Thoracic aorta (tissue), 2 donors: ENCODE results near the gene CRCP. TPM values are rescaled to one million over a fixed set of nuclear protein-coding genes. Genes with fewer than 3 reads are reported as not detected.
"Not testable (repeated sequence)": the region's sequence is repeated elsewhere in the genome, so short reads cannot be mapped to it uniquely, and the experiment has no call there.

Experiments
- ATAC-seq: fragments of 150-250 bp; one replicate; pipeline ENCODE4 v1.8.0; 2017; ENCODE audit warnings: low read depth; ENCODE audit not compliant: insufficient number of reproducible peaks, low FRiP score
- DNase-seq: peaks from one replicate; pipeline ENCODE4 v3.0.0-alpha.2; 2020; ENCODE audit warnings: low spot score
- H3K27ac ChIP-seq, 2 donors: fragments of 200-600 bp; sonication (generic); 1 replicate in 1 of 2; 2 replicates in 1 of 2; pipeline ENCODE4 v1.5.1; 2016; ENCODE audit warnings: mild to moderate bottlenecking in 2 of 2, moderate library complexity in 2 of 2
- H3K27me3 ChIP-seq: fragments of 200-600 bp; sonication (generic); replicated peaks from 2 replicates; pipeline ENCODE4 v1.6.0; 2016; ENCODE audit warnings: mild to moderate bottlenecking; ENCODE audit not compliant: insufficient read depth
- H3K36me3 ChIP-seq: fragments of 200-600 bp; sonication (generic); one replicate; pipeline ENCODE4 v1.5.1; 2016
- H3K4me1 ChIP-seq, 2 donors: fragments of 200-600 bp; sonication (generic); 1 replicate in 1 of 2; 2 replicates in 1 of 2; pipeline versions ENCODE4 v1.5.1 to v1.6.0; 2016; ENCODE audit warnings: low read depth in 2 of 2, mild to moderate bottlenecking in 1 of 2; ENCODE audit not compliant: control insufficient read depth in 1 of 2
- H3K4me3 ChIP-seq: fragments of 200-600 bp; sonication (generic); 2 replicates; pipeline ENCODE4 v1.5.1; 2016; ENCODE audit warnings: mild to moderate bottlenecking
- H3K9me3 ChIP-seq: fragments of 200-600 bp; sonication (generic); 2 replicates; pipeline ENCODE4 v1.5.1; 2016
- CTCF ChIP-seq: fragments of 200-600 bp; sonication (generic); IDR thresholded peaks from one replicate; pipeline ENCODE4 v1.5.1; 2019; ENCODE audit warnings: antibody characterized with exemption
- total RNA-seq, 2 donors: library from RNA; depleted of rRNA; stranded (reverse); fragments of >200 nt; gene quantifications; one replicate each; pipeline versions ENCODE4 v1.1.0 to v1.2.3, GENCODE V29; 2016

Gene CRCP
- total RNA-seq, 2 donors from 2014 or later: 32.5 to 43.5 TPM

GRCh38 chr7:66170309-66171231, 55.9 kb downstream of the CRCP start:
- H3K36me3 ChIP-seq: no peaks in the 10 kb centered on the region
- no peak overlapping the region for H3K4me3 ChIP-seq
- no peaks in the 10 kb centered on the region for H3K27me3 ChIP-seq
- DNase-seq (peak; percentile 25), ATAC-seq (no peak)
- no peaks in the 10 kb centered on the region for H3K9me3 ChIP-seq
- peaks cover 0 to 10% of the 10 kb centered on the region in 2 donors for H3K4me1 ChIP-seq
- H3K27ac ChIP-seq: no peak overlapping the region
- TF ChIP-seq CTCF: no peak

- H3K9me3 ChIP-seq, H3K27ac ChIP-seq, H3K36me3 ChIP-seq, ATAC-seq, H3K4me3 ChIP-seq, DNase-seq, H3K27me3 ChIP-seq: not testable (repeated sequence)
- peaks cover 0 to 10% of the 10 kb centered on the region in 2 donors for H3K4me1 ChIP-seq
Observed at GRCh38 chr7:66172536-66173401, 58.1 kb downstream of the CRCP start.

- Histone ChIP-seq H3K36me3 (no peaks in the 10 kb centered on the region), H3K4me3 (no peak overlapping the region), H3K4me1 (peaks cover 0 to 10% of the 10 kb centered on the region in 2 donors), H3K27ac (no peak overlapping the region), H3K27me3 (no peaks in the 10 kb centered on the region), H3K9me3 (no peaks in the 10 kb centered on the region)
- TF ChIP-seq CTCF: no peak
- ATAC-seq (no peak), DNase-seq (no peak)
Observed at GRCh38 chr7:66173856-66174255, 59.2 kb downstream of the CRCP start.

- not testable (repeated sequence) for H3K4me3 ChIP-seq, H3K27me3 ChIP-seq, H3K9me3 ChIP-seq, H3K36me3 ChIP-seq, ATAC-seq, DNase-seq, H3K27ac ChIP-seq
- H3K4me1 ChIP-seq: peaks cover 0 to 10% of the 10 kb centered on the region in 2 donors
Observed at GRCh38 chr7:66175006-66175405, 60.4 kb downstream of the CRCP start.

GRCh38 chr7:66176914-66177313, 62.3 kb downstream of the CRCP start:
- no peaks in the 10 kb centered on the region for H3K27me3 ChIP-seq
- H3K4me1 ChIP-seq: no peaks in the 10 kb centered on the region
- no peak for ATAC-seq
- H3K27ac ChIP-seq: no peak overlapping the region
- H3K4me3 ChIP-seq: no peak overlapping the region
- no peaks in the 10 kb centered on the region for H3K36me3 ChIP-seq
- H3K9me3 ChIP-seq: no peaks in the 10 kb centered on the region
- DNase-seq: no peak
- TF ChIP-seq CTCF: no peak

- no peaks in the 10 kb centered on the region for H3K36me3 ChIP-seq
- TF ChIP-seq CTCF: no peak
- no peaks in the 10 kb centered on the region for H3K9me3 ChIP-seq
- DNase-seq (no peak), ATAC-seq (no peak)
- no peak overlapping the region for H3K27ac ChIP-seq
- no peaks in the 10 kb centered on the region for H3K27me3 ChIP-seq
- no peak overlapping the region for H3K4me3 ChIP-seq
- H3K4me1 ChIP-seq: no peaks in the 10 kb centered on the region
Observed at GRCh38 chr7:66178258-66178657, 63.6 kb downstream of the CRCP start.
